SK-N-SH (cell line): ENCODE measurements around the gene OR6C68.

ENCODE experiments used
- CHD2 ChIP-seq: fragments of 150-350 bp; IDR thresholded peaks from 2 replicates; pipeline ENCODE4 v1.6.1; 2018; ENCODE audit warnings: low read length; ENCODE audit not compliant: partially characterized antibody
- CTCF ChIP-seq: fragments of 200-600 bp; sonication (generic); IDR thresholded peaks from 2 replicates; pipeline ENCODE4 v1.6.1; 2017; ENCODE audit warnings: antibody characterized with exemption, mild to moderate bottlenecking, moderate library complexity
- EP300 ChIP-seq, 2 experiments: IDR thresholded peaks; 2 replicates each; pipeline versions ENCODE4 v1.4.0 to v1.6.1; 2012; ENCODE audit warnings: borderline replicate concordance in 1 of 2, low read depth in 1 of 2, low read length in 1 of 2
- GABPA ChIP-seq: IDR thresholded peaks from 2 replicates; pipeline ENCODE4 v1.4.0; 2012; ENCODE audit warnings: low read depth, mild to moderate bottlenecking
- JUND ChIP-seq: IDR thresholded peaks from 2 replicates; pipeline ENCODE4 v1.4.0; 2012
- MAX ChIP-seq: IDR thresholded peaks from 2 replicates; pipeline ENCODE4 v1.4.0; 2012; ENCODE audit warnings: low read depth
- PBX3 ChIP-seq: IDR thresholded peaks from 2 replicates; pipeline ENCODE4; 2012
- POLR2AphosphoS5 ChIP-seq: IDR thresholded peaks from 2 replicates; pipeline ENCODE4 v1.6.1; 2012; ENCODE audit warnings: low read depth, low read length
- USF1 ChIP-seq: IDR thresholded peaks from 2 replicates; pipeline ENCODE4 v1.4.0; 2012; ENCODE audit warnings: low read depth, borderline replicate concordance
- USF2 ChIP-seq: fragments of 150-350 bp; IDR thresholded peaks from 2 replicates; pipeline ENCODE4 v1.6.1; 2017; ENCODE audit warnings: antibody characterized with exemption, low read length, low read depth, borderline replicate concordance

- TF ChIP-seq EP300 (IDR thresholded peaks at IDR 0.05; ENCODE audit: borderline replicate concordance in 1 of 2, low read depth in 1 of 2, low read length in 1 of 2) (no peak), CTCF (no peak), MAX (no peak), USF1 (no peak), GABPA (no peak), PBX3 (no peak), POLR2AphosphoS5 (no peak), USF2 (no peak), JUND (no peak), CHD2 (no peak)
These were observed 23.5 kb downstream of the OR6C68 start for GRCh38 chr12:55515696-55516095.
